GM15510 (cell line): ENCODE results near the gene ITGB8.

ENCODE experiments used
- POLR2A ChIP-seq: IDR thresholded peaks from 3 replicates; pipeline ENCODE4 v1.6.1; 2011; ENCODE audit warnings: borderline replicate concordance; ENCODE audit not compliant: insufficient read length; ENCODE audit errors: extremely low read depth

ITGB8 gene

DNA sequence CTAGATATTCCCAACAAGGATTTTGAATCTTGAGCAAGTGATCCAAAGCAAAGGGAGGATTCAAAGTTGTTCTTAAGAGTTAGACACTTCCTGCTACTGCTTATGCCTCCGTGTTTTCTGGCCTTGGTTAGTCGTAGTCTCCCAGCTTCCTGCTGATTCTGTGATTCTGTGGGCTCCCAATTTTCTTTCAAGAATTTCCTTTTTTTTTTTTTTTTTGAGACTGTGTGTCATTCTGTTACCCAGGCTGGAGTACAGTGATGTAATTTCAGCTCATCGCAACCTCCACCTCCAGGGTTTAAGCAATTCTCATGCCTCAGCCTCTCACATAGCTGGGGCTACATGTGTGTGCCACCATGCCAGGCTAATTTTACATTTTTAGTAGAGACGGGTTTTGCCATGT lies 4.4 kb upstream of the ITGB8 start:
- TF ChIP-seq POLR2A: no peak

DNA sequence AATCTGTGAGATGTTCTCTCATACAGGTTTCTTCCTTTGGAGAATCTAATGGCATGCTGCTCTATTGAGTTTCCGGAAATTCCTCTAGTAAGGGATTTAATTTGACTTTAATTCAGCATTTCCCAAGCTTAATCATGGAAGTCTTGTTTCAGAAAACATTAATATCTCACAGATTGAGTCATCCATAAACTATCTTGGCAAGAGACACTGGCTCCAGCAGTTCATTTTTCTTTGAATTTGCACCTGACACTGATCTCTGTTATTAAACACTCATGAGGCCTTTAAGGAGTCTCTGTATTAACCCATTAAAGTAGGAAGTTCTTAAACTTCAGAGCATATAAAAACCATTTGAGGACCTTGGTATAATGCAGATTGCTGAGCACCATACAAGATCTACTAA lies 3.6 kb upstream of the ITGB8 start:
- TF ChIP-seq POLR2A: no peak

DNA sequence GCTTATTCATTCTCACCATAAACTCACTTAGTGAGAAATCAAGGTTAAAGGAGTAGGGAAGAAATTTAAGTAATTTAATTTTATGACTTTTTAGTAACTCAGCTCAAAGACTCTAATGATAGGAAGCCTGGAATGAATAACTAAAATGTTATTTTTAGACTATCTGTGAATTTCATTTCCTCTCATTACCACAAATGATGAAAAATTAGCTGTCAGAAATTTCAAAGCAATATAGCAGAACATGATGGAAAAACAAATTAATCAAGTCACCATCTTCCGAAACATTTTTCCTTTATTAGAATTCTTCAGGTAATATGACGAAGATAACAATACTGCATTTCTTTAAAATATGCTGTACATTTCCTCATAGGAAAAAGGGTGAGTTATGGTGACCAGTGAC lies 2.7 kb upstream of the ITGB8 start:
- TF ChIP-seq POLR2A: no peak

DNA sequence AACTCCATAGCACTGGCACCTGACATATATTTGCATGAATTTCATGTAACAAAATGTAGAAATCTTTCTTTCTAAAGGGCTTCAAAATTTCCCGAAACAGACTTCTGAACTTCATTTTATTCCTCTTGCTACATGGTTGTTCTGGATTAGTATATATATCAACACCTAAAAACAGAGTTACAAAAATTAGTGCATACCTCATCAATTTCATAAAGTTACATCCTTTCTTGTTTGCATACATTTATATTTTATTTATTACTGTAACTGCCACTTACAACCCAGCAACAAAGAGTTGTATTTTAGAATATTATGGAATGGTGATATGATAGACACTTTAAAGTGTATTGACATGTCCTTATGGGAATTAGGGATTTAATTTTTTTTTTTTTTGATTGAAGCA lies 2.0 kb upstream of the ITGB8 start:
- no peak for TF ChIP-seq POLR2A

DNA sequence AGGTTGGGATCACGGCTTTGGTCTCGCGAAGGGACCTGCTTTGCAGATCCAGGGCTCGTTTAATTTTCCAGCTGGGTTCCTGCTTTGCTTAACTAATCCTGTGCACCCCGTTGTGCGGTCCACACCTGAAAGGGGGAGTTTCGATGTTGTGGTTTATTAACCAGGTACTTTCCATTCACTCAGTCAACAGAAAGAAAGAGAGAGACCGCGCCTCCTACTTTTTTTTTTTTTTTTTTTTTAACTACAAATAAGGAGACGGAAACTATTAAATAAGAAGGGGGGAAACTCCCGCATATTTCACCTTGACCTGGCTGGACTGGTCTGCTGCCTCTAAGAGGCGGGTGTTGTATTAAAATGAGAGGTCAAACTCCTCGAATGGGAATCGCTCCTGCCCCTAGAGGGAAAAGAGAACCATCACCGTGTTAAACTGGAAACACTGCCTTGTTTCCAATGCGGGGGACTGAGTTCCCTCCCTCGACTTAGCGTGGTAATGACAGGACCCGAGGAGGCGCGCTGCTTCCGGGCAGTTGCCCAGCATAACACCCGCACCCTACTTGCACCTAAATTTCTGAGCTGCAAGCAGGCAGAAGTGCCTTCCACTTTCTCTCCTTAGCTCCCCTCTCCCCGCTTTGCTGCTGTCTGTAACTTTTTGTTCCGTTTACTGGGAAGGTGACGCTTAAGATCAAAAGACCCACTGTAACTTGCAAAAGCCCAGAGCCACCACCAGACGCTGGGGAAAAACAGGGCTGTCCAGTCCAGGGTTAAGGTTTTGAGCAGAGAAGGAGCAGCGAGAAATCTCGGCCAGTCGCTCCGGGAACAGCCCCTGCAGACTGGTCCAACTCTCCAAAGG lies 1.1 kb upstream of the ITGB8 start:
- TF ChIP-seq POLR2A: peak; percentile 41

DNA sequence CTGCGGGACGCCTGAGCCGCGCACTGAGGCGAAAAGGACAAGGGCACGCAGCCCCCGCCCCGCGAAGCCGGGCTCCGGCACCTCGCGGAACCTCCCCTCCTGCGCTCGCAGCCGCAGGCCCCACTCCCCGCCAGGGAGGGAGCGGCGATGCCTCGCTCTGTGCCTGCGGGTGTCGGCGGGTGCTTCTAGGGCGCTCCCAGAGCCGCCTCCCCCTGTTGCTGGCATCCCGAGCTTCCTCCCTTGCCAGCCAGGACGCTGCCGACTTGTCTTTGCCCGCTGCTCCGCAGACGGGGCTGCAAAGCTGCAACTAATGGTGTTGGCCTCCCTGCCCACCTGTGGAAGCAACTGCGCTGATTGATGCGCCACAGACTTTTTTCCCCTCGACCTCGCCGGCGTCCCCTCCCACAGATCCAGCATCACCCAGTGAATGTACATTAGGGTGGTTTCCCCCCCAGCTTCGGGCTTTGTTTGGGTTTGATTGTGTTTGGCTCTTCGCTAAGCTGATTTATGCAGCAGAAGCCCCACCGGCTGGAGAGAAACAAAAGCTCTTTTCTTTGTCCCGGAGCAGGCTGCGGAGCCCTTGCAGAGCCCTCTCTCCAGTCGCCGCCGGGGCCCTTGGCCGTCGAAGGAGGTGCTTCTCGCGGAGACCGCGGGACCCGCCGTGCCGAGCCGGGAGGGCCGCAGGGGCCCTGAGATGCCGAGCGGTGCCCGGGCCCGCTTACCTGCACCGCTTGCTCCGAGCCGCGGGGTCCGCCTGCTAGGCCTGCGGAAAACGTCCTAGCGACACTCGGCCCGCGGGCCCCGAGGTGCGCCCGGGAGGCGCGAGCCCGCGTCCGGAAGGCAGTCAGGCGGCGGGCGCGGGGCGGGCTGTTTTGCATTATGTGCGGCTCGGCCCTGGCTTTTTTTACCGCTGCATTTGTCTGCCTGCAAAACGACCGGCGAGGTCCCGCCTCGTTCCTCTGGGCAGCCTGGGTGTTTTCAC lies 519 bp downstream of the ITGB8 start:
- TF ChIP-seq POLR2A: peak; percentile 23

DNA sequence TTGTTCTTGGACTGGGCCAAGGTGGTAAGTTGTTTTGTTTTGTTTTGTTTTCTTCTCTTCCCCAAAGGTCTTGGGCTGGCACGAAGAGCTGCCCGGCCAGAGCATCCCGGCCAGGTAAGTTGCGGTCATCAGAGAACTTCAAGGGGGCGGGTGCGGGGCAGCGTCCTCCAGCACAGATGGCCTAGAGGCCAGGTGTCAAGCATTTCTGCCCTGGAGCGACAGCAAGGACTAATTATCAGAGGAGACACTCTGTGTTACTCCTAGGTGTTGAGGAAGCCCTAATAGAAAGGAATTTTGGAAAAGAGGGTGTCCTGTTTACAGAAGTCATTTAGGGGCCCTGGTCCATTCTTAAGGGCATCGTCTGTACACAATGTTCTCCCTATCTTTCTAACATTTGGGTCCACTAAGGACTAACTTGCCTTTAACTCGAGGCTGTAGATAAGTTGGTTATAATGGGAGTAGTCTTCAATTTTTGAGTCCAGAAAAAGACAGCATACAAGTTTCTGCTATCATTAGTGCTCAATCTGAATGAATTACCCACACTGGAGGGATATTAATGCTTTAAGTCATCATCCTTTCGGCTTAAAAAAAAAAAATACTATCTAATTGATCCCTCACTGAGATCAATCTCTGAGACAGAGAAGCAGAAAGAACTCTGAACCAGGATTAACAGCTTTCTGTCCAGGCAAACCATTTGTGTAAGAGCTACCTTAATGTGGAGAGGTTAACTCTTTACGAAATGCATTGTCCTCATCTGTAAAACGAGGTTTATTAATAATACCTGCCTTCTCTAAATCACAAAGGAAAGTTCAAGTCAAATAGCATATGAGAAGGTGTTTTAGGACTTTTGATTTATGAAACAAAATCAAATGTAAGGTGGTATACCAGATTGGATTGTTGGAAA lies 1.5 kb downstream of the ITGB8 start:
- TF ChIP-seq POLR2A: no peak

DNA sequence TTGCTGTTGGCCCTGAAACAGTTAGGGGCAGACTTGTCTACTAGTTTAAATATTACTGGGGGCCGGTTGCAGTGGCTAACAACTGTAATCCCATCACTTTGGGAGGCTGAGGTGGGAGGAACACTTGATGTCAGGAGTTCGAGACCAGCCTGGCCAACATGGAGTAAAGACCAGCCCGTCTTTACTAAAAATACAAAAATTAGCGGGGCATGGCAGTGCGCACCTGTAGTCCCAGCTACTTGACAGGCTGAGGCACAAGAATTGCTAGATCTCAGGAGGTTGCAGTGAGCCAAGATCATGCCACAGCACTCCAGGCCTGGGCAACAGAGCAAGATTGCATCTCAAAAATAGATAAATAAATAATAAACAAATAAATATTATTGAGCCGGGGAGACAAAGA lies 7.6 kb downstream of the ITGB8 start:
- TF ChIP-seq POLR2A: no peak

DNA sequence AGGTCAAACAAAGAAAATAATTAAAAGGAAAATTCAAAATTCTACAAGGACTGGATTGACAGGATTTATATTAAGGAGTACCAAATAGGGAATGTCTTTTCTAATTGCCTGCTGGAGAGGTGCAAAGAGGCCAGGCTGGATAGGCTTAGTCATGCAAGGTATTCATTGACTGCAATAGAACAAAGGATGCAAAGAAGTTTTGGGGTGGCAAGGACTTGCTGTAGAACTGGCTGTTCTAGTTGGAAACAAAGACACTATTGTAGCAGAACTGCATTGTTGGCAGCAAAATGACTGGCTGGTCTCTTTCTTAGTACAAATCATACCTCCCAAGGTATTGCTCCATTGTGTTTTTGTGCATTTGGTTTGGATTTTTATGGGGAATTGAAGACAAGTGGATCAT lies 10.1 kb downstream of the ITGB8 start:
- no peak for TF ChIP-seq POLR2A

DNA sequence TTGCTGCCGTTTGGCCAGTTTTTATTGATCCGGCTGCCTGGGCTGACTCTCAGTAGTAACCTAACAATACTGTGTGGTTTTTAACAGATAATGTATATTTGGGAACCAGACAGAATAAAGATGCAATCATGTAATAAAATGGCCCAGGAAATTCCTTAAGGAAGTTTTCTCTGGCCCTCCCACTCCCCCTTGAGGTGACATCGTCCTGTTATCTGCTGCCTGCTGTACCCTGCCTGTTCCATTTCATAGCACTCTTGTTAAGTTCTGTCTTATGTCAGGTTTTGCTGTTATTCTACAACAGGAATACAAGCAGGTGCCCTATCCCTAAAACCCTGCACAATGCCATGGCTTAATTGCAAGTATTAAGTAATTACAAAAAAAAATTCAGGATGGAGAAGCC lies 12.5 kb downstream of the ITGB8 start:
- no peak for TF ChIP-seq POLR2A

DNA sequence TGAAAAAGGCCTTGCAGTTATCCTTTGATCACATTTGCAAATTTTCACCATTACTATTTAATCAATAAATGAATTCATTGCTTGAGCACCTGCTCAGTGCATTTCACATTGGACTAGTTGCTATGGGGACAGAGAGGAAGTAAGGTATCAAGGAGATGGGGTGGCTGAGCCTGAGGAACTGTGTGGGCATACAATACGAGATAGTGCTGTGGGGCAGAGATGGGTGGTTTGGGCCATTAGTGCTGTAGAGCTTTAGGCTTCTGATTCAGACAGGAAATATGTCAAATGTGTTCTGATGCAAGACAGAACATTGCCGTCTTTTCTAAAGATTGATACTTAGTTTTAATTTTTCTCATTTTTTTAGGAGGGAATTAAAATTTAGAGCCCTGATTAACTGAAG lies 13.2 kb downstream of the ITGB8 start:
- no peak for TF ChIP-seq POLR2A

DNA sequence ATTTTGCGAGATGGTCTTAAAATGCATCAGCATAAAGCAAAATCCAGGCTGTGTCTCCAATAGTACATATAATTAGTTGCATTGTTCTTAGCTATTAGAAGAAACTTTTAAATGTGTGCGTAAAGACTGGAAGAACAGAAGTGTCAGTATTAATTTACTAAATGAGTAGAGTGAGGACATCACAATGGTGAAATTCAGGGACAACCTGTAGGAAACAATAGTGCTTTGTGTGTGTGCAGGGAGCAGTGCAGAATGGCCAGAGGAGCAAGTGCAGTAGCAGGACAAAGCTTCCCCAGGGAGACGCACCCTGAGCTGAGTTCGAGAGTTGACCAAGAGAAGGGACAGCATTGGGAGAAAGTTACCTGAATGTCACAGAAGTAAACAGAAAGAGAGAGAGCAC lies 13.7 kb downstream of the ITGB8 start:
- no peak for TF ChIP-seq POLR2A

DNA sequence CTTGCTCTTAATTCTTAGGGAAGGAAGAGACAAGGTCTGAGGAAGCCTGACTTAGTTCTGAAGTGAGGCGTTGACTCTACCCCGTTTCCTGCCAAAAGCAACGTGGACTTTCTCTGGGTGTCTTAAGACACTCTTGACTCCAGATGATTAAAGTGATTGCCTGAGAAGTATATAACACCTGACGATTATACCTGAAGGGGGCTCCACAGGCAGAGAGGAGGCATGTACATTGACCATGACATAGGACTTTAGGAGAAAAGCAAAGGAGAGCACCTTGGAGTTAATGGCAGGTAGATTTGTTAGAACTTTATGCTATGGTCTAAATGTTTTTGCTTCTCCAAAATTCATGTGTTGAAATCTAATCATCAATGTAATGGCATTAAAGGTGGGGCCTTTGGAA lies 15.9 kb downstream of the ITGB8 start:
- no peak for TF ChIP-seq POLR2A

DNA sequence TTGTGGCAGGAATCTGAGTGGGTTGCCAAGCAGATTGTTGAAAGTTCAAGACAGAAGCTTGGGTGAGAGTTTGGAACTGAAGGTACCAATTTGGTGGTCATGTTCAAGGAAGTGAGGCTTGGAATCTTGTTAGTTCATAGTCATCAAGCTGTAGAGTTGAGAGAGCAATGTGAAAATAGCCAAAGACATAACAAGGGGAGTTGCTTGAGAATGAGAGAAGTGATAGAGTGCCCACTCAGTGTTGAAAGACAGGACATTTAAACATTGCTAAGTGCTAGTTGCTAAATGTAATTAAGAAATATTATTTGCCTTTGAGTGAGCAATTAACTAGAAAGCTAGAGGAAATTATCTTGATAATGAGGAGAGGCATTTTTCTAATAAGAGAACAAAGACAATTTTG lies 17.0 kb downstream of the ITGB8 start:
- TF ChIP-seq POLR2A: no peak

DNA sequence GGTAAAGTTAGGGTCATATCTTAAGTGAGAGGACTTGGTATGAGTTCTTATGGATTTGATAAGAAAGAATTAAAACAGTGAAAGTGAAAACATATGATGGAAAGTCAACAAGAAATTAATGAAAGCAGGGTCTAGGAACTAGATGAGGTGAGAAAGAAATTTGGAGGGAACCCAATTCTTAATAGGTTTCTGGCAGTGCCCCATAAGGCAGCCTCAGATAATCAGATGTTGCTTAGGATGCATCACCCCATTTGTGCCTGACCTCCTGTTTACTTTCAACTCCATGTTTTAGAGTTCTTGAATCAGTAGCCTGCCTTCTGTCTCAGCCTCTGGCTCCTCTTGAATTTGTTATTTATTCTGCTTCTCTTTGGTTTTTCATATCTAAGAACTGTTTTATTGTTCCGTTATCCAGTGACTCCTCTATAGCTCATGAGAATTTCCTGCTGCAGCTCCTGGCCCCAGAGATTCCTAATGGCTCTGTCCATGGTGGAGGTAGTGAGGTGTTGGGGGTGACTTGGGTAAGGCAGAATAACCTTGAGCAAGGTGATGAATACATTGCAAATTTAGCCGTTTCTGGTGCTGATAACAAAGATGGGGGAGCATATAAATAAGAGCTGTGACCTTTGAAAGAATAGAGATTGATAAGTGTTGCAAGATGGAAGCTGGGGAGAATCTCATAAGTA lies 17.6 kb downstream of the ITGB8 start:
- no peak for TF ChIP-seq POLR2A

DNA sequence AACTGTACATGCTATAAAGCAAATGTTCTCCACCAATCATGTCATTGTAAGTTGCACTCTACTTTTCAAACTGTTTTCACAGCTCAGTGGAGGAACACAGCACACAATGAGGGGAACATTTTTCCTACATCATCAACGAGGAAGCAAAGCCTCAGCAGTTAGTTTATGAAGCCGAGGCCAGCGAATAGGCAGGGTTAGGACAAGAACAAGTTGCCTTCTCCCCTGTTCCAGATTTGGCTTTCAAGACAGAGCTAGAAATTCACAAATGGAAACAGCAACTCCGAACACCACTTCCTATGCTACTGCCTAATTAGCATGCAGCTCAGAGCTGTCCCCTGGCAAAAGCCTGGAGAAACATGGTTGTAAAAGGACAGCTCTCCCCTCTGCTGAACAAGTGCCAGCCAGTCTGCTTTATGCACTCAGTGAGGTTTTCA lies 19.8 kb downstream of the ITGB8 start:
- TF ChIP-seq POLR2A: no peak
